Liver (tissue), 9 donors: ENCODE results near the gene RIBC1. TPM values are rescaled to one million over a fixed set of nuclear protein-coding genes. Genes with fewer than 3 reads are reported as not detected.
A peak's percentile ranks its signal among the peaks of the same experiment; 100 is the strongest.

Source experiments
- DNase-seq: peaks from one replicate; pipeline ENCODE4 v3.0.0-alpha.2; 2017; ENCODE audit warnings: low spot score
- H3K27ac ChIP-seq, 2 donors: one replicate each; pipeline ENCODE4 v1.7.0; 2013; ENCODE audit warnings: inconsistent platforms in 2 of 2, low read length in 2 of 2, control low read depth in 1 of 2, low read depth in 1 of 2, mild to moderate bottlenecking in 1 of 2
- H3K27me3 ChIP-seq, 4 donors: one replicate each; pipeline versions ENCODE4 v1.6.1 to v1.7.0; 2013; ENCODE audit warnings: low read length in 3 of 4, inconsistent platforms in 1 of 4, mild to moderate bottlenecking in 1 of 4, moderate library complexity in 1 of 4; ENCODE audit not compliant: control insufficient read depth in 4 of 4, insufficient read depth in 4 of 4
- H3K36me3 ChIP-seq, 4 donors: one replicate each; pipeline versions ENCODE4 v1.6.1 to v1.7.0; 2013; ENCODE audit warnings: low read length in 3 of 4, mild to moderate bottlenecking in 3 of 4, low read depth in 1 of 4, moderate library complexity in 1 of 4; ENCODE audit not compliant: control insufficient read depth in 4 of 4, insufficient read depth in 3 of 4
- H3K4me1 ChIP-seq, 4 donors: one replicate each; pipeline versions ENCODE4 v1.6.1 to v1.7.0; 2013; ENCODE audit warnings: low read length in 3 of 4, mild to moderate bottlenecking in 3 of 4, moderate library complexity in 1 of 4; ENCODE audit not compliant: control insufficient read depth in 4 of 4, insufficient read depth in 4 of 4
- H3K4me3 ChIP-seq, 3 donors: one replicate each; pipeline versions ENCODE4 v1.6.1 to v1.7.0; 2013; ENCODE audit warnings: low read length in 3 of 3, control low read depth in 1 of 3, low read depth in 1 of 3, mild to moderate bottlenecking in 1 of 3
- H3K9ac ChIP-seq, 2 donors: one replicate each; pipeline ENCODE4 v1.7.0; 2013; ENCODE audit warnings: low read length in 2 of 2, mild to moderate bottlenecking in 2 of 2, moderate library complexity in 2 of 2, control low read depth in 1 of 2, low read depth in 1 of 2
- H3K9me3 ChIP-seq, 4 donors: one replicate each; pipeline versions ENCODE4 v1.6.1 to v1.7.0; 2013; ENCODE audit warnings: low read length in 3 of 4; ENCODE audit not compliant: control insufficient read depth in 4 of 4
- ATF3 ChIP-seq: IDR thresholded peaks from 2 replicates; pipeline ENCODE4 v1.6.1; 2016; ENCODE audit warnings: antibody characterized with exemption
- CTCF ChIP-seq: fragments of 150-350 bp; IDR thresholded peaks from 2 replicates; pipeline ENCODE4 v1.5.1; 2017; ENCODE audit warnings: improper control_type of control experiment, low read depth, low read length; ENCODE audit not compliant: missing input control
- EGR1 ChIP-seq, 2 donors: IDR thresholded peaks; 2 replicates each; pipeline ENCODE4 v1.6.1; 2016 to 2018; ENCODE audit warnings: antibody characterized with exemption in 2 of 2, low read depth in 2 of 2
- FOXA2 ChIP-seq: IDR thresholded peaks from 2 replicates; pipeline ENCODE4 v1.6.1; 2016; ENCODE audit warnings: antibody characterized with exemption
- GABPA ChIP-seq, 2 donors: IDR thresholded peaks in 1 of 2; conservative IDR thresholded peaks in 1 of 2; 2 replicates each; pipeline ENCODE4 v1.6.1; 2016; ENCODE audit warnings: antibody characterized with exemption in 2 of 2, mild to moderate bottlenecking in 1 of 2, moderate library complexity in 1 of 2
- HNF4A ChIP-seq, 2 donors: conservative IDR thresholded peaks; 2 replicates each; pipeline ENCODE4 v1.6.1; 2016; ENCODE audit warnings: antibody characterized with exemption in 2 of 2, mild to moderate bottlenecking in 2 of 2
- HNF4G ChIP-seq: IDR thresholded peaks from 2 replicates; pipeline ENCODE4 v1.6.1; 2016; ENCODE audit warnings: antibody characterized with exemption
- MAX ChIP-seq: IDR thresholded peaks from 2 replicates; pipeline ENCODE4 v1.6.1; 2016; ENCODE audit warnings: antibody characterized with exemption
- NR2F2 ChIP-seq: IDR thresholded peaks from 2 replicates; pipeline ENCODE4 v1.6.1; 2016; ENCODE audit warnings: antibody characterized with exemption
- RAD21 ChIP-seq, 2 donors: IDR thresholded peaks; 2 replicates each; pipeline ENCODE4 v1.6.1; 2016; ENCODE audit warnings: antibody characterized with exemption in 2 of 2, mild to moderate bottlenecking in 2 of 2
- REST ChIP-seq: IDR thresholded peaks from 2 replicates; pipeline ENCODE4 v1.6.1; 2016; ENCODE audit warnings: antibody characterized with exemption, mild to moderate bottlenecking
- RXRA ChIP-seq, 2 donors: IDR thresholded peaks; 2 replicates each; pipeline ENCODE4 v1.6.1; 2017 to 2018; ENCODE audit warnings: antibody characterized with exemption in 2 of 2, mild to moderate bottlenecking in 1 of 2
- SP1 ChIP-seq: IDR thresholded peaks from 2 replicates; pipeline ENCODE4 v1.6.1; 2018; ENCODE audit warnings: antibody characterized with exemption, mild to moderate bottlenecking
- TAF1 ChIP-seq: conservative IDR thresholded peaks from 2 replicates; pipeline ENCODE4 v1.6.1; 2016; ENCODE audit warnings: antibody characterized with exemption, mild to moderate bottlenecking
- YY1 ChIP-seq: IDR thresholded peaks from 2 replicates; pipeline ENCODE4 v1.6.1; 2016; ENCODE audit warnings: antibody characterized with exemption, mild to moderate bottlenecking
- ZBTB33 ChIP-seq: IDR thresholded peaks from 2 replicates; pipeline ENCODE4 v1.6.1; 2016; ENCODE audit warnings: antibody characterized with exemption
- WGBS: extraction: QIAGEN DNeasy Blood & Tissue Kit; methylation state at CpG from one replicate; pipeline ENCODE4 v1.1.7; 2013; 5-methylcytosine and 5-hydroxymethylcytosine counted together
- polyA plus RNA-seq, 2 donors: library from polyadenylated mRNA; stranded (reverse) in 1 of 2; unstranded in 1 of 2; fragments of 200-250 nt in 1 of 2; fragments of >200 nt in 1 of 2; fragmentation: Nextera tagmentation in 1 of 2; extraction: Ambion mirVana in 1 of 2; gene quantifications; one replicate each; pipeline versions ENCODE4 v1.2.1 to v1.2.3, GENCODE V29; 2013 to 2015
- total RNA-seq, 2 donors: library from RNA; depleted of rRNA; stranded (reverse); fragments of >200 nt; gene quantifications; one replicate each; pipeline ENCODE4 v1.2.3, GENCODE V29; 2014
- donor health status: healthy.
- donor health status: healthy.
- donor health status: healthy.
- donor health status: healthy.
- donor health status: healthy.

RIBC1 gene
- total RNA-seq (under 1 TPM; 0.14 to 0.25 TPM), polyA plus RNA-seq (under 1 TPM; 0.08 to 0.42 TPM)

GRCh38 chrX:53422861-53423306 is at the start of gene RIBC1:
TSS of gene RIBC1 (plus strand) at chrX:53422873. CDS start at chrX:53426277, 3,404 bp downstream.
- WGBS, result 15% methylated on average over 17 of the region's 17 CpGs
- H3K36me3 ChIP-seq, result no peaks in the 10 kb centered on the region
- H3K9me3 ChIP-seq, result no peaks in the 10 kb centered on the region
- no peak for DNase-seq
- H3K4me3 ChIP-seq, result peak within 1 kb of the TSS; percentile 85 to 91 (median 90)
- no peak for TF ChIP-seq RAD21 (IDR thresholded peaks at IDR 0.05)
- no peaks in the 10 kb centered on the region for H3K27me3 ChIP-seq
- peaks cover 5 to 26% (median 19%) of the 10 kb centered on the region in 4 donors for H3K4me1 ChIP-seq
- H3K9ac ChIP-seq, result peak within 1 kb of the TSS; percentile 49 to 87
- H3K27ac ChIP-seq, result peak within 1 kb of the TSS; percentile 85 to 93

- TF ChIP-seq TAF1 (no peak), MAX (no peak), YY1 (no peak), RXRA (IDR thresholded peaks at IDR 0.05) (no peak), ATF3 (no peak), RAD21 (IDR thresholded peaks at IDR 0.05) (no peak), CTCF (no peak), GABPA (IDR thresholded peaks at IDR 0.05 in 1 of 2, conservative IDR thresholded peaks at IDR 0.05 in 1 of 2) (no peak), HNF4A (conservative IDR thresholded peaks at IDR 0.05) (no peak), HNF4G (no peak)
- Histone ChIP-seq H3K36me3 (peaks cover 3 to 9% (median 4%) of the 10 kb centered on the region in 4 donors), H3K4me1 (no peaks in the 10 kb centered on the region)
Observed at GRCh38 chrX:53373307-53373706, 49.4 kb upstream of the RIBC1 start.

GRCh38 chrX:53374222-53374820 is 48.4 kb upstream of the RIBC1 start:
- 90% methylated on average over 7 of the region's 7 CpGs for WGBS
- Histone ChIP-seq H3K27ac (no peak overlapping the region), H3K4me1 (no peaks in the 10 kb centered on the region), H3K9ac (no peak overlapping the region), H3K27me3 (no peaks in the 10 kb centered on the region), H3K9me3 (no peaks in the 10 kb centered on the region), H3K36me3 (peaks cover 3 to 19% (median 10%) of the 10 kb centered on the region in 4 donors), H3K4me3 (no peak overlapping the region)
- DNase-seq, result no peak
- TF ChIP-seq HNF4A (conservative IDR thresholded peaks at IDR 0.05) (no peak), REST (no peak), HNF4G (no peak), FOXA2 (no peak), CTCF (no peak), SP1 (no peak), GABPA (IDR thresholded peaks at IDR 0.05 in 1 of 2, conservative IDR thresholded peaks at IDR 0.05 in 1 of 2) (no peak), EGR1 (IDR thresholded peaks at IDR 0.05; ENCODE audit: low read depth in 2 of 2) (no peak), ZBTB33 (no peak), TAF1 (no peak), NR2F2 (no peak), ATF3 (no peak), RXRA (IDR thresholded peaks at IDR 0.05) (no peak)

More at GRCh38 chrX:53373307-53373706, 49.4 kb upstream of the RIBC1 start:
- Histone ChIP-seq H3K27me3 (no peaks in the 10 kb centered on the region), H3K4me3 (no peak overlapping the region), H3K27ac (no peak overlapping the region), H3K9me3 (no peaks in the 10 kb centered on the region), H3K9ac (no peak overlapping the region)
- WGBS, result 72% methylated on average over 2 of the region's 2 CpGs
- DNase-seq, result no peak
